ENCODE data around the gene SELENOI. TPM values are rescaled to one million over a fixed set of nuclear protein-coding genes. Genes with fewer than 3 reads are reported as not detected.
A peak's percentile ranks its signal among the peaks of the same experiment; 100 is the strongest.
"Not testable (repeated sequence)": the region's sequence is repeated elsewhere in the genome, so short reads cannot be mapped to it uniquely, and the experiment has no call there.

Gene SELENOI
- total RNA-seq, 4 donors from 2014 or later = 13.5 to 22.2 (median 17.1) TPM

DNA sequence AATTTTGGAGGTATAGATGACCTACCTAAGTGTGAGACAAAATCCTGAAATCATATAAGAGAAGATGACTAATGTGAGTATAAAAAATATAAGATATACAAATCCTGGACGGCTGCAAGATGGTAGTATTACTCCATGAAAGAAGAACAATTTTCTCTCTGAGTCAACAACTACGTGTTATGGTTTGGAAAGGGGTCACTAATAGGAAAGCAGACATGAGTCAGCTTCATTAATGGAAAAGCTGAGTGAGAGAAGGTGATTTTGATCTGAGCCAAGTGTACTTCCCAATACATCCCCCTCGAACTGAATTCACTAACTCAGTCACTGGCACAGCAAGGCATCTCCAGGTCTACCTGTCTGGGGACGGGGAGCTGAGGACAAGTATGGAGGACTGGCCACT lies 20.1 kb upstream of the SELENOI start:
- TF ChIP-seq POLR2A (IDR thresholded peaks at IDR 0.05) (no peak), EP300 (IDR thresholded peaks at IDR 0.05) (no peak)
- TF ChIP-seq, protein P1, sequence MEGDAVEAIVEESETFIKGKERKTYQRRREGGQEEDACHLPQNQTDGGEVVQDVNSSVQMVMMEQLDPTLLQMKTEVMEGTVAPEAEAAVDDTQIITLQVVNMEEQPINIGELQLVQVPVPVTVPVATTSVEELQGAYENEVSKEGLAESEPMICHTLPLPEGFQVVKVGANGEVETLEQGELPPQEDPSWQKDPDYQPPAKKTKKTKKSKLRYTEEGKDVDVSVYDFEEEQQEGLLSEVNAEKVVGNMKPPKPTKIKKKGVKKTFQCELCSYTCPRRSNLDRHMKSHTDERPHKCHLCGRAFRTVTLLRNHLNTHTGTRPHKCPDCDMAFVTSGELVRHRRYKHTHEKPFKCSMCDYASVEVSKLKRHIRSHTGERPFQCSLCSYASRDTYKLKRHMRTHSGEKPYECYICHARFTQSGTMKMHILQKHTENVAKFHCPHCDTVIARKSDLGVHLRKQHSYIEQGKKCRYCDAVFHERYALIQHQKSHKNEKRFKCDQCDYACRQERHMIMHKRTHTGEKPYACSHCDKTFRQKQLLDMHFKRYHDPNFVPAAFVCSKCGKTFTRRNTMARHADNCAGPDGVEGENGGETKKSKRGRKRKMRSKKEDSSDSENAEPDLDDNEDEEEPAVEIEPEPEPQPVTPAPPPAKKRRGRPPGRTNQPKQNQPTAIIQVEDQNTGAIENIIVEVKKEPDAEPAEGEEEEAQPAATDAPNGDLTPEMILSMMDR (IDR thresholded peaks at IDR 0.05) = no peak
- Histone ChIP-seq H3K27ac (no peak overlapping the region), H3K36me3 (no peaks in the 10 kb centered on the region), H3K9me3 (no peaks in the 10 kb centered on the region), H3K4me1 (peaks cover 0 to 8% (median 2%) of the 10 kb centered on the region in 4 donors), H3K27me3 (no peaks in the 10 kb centered on the region), H3K4me3 (no peak overlapping the region)
- 58 to 69% methylated on average over 4 of the region's 4 CpGs for WGBS, 2 donors
- DNase-seq (ENCODE audit: low spot score in 2 of 2) = no peak

DNA sequence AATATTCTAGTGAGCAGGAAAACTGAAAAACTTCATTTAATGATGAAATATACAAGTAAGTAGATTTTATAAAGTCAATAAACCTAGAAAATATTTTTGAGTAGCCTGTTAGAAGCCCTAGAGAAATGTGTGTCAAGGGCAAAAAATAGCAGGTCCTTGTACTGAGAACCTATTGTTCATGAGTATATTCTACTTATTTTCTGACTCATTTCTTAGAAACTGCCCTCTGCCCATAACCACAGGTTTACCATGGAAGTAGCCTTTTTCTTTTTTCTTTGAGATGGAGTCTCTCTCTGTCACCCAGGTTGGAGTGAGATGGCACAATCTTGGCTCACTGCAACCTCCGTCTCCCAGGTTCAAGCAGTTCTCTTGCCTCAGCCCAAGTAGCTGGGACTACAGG lies 19.4 kb upstream of the SELENOI start:
- WGBS, 2 donors = 91 to 94% methylated on average over 1 of the region's 1 CpG
- DNase-seq (ENCODE audit: low spot score in 2 of 2) = no peak
- Histone ChIP-seq H3K27me3 (no peaks in the 10 kb centered on the region), H3K4me3 (no peak overlapping the region), H3K4me1 (peaks cover 0 to 8% (median 2%) of the 10 kb centered on the region in 4 donors), H3K27ac (no peak overlapping the region), H3K36me3 (no peaks in the 10 kb centered on the region), H3K9me3 (no peaks in the 10 kb centered on the region)
- TF ChIP-seq EP300 (IDR thresholded peaks at IDR 0.05) (no peak), POLR2A (IDR thresholded peaks at IDR 0.05) (no peak)
- TF ChIP-seq, protein P1 (IDR thresholded peaks at IDR 0.05) = no peak

DNA sequence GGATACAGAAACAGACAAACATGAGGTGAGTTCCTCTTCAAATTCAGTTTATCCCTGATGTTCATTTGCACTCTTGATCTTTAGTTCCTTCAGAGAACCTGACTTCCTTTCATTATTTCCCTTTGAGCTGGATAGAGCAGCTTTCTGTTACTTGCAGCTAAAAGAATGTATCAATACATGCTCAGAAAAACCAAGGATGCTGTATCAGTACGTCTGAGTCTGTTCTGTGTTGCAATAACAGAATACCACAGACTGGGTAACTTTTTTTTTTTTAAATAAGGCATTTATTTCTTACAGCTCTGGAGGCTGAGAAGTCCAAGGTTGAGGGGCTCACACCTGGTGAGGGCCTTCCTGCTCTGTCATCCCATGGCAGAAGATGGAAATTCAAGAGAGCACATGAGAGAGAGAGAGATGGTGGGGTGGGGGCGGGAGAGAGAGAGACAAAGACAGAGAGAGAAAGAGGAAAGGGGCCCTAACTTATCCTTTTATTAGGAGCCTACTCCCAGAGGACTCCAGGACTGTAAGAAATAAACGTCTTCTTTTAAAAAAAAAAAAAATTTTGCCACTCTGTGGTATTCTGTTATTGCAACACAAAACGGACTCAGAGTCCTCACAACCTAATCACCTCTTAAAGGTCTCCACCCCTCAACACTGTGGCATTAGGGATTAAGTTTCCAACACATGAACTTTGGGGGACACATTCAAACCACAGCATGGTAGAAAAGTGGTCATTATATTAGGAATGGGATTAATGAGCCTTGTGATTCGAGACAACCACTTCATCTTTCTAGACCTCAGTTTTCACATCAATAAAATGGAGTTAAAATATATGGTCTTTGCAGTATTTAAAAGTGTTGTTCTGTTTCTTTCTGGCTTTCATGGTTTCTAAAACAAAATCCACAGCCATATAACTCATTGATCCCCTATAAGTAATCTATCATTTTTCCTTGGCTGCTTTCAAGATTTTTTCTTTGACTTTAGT lies 18.4 kb upstream of the SELENOI start:
- H3K4me3 ChIP-seq = no peak overlapping the region
- no peaks in the 10 kb centered on the region for H3K36me3 ChIP-seq
- TF ChIP-seq, protein P1 (IDR thresholded peaks at IDR 0.05) = no peak
- TF ChIP-seq EP300 (IDR thresholded peaks at IDR 0.05) (no peak), POLR2A (IDR thresholded peaks at IDR 0.05) (no peak)
- no peak overlapping the region for H3K27ac ChIP-seq
- 43 to 53% methylated on average over 5 of the region's 5 CpGs for WGBS, 2 donors
- no peaks in the 10 kb centered on the region for H3K9me3 ChIP-seq
- H3K27me3 ChIP-seq = no peaks in the 10 kb centered on the region
- H3K4me1 ChIP-seq = peaks cover 0 to 8% (median 2%) of the 10 kb centered on the region in 4 donors
- DNase-seq (ENCODE audit: low spot score in 2 of 2) = no peak

DNA sequence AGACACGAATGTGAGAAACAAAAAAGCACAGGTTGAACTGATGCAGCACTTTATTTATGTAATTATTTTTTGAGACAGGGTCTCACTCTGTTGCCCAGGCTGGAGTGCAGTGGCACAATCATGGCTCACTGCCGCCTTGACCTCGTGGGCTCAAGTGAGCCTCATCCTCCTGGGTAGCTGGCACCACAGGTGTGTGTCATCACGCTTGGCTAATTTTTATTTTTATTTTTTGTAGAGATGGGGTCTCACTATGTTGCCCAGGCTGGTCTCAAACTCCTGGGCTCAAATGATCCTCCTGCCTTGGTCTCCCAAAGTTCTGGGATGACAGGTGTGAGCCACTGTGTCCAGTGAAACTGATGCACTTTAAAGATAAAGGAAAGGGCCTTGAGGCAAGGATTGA lies 16.9 kb upstream of the SELENOI start:
- not testable (repeated sequence) for H3K27ac ChIP-seq; H3K4me1 ChIP-seq; DNase-seq (ENCODE audit: low spot score in 2 of 2); H3K4me3 ChIP-seq; H3K27me3 ChIP-seq; H3K9me3 ChIP-seq; H3K36me3 ChIP-seq
- WGBS, 2 donors = 92 to 100% methylated on average over 4 of the region's 4 CpGs

DNA sequence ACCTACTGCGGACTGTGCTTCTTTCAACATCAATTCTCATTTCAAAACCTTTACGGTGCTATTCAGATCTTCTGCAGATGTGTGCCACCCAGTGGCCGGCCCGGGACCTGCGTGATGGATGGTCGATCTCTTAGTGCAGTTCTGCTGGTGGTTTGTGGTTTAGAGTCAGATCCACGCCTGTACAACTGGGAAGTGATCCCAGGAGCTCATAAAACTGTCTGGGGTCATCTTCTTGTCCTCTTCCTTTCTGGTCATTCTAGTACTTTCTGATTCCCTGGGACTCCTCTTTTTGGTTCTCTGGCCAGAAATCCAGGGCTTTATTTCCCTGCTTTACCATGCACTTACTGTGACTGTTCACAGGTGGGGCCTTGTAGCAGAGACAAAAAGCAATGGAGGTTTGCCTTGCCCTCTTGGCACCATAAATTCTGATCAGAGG lies 15.8 kb upstream of the SELENOI start:
- Histone ChIP-seq H3K27me3 (no peaks in the 10 kb centered on the region), H3K4me1 (peaks cover 0 to 8% (median 2%) of the 10 kb centered on the region in 4 donors), H3K4me3 (no peak overlapping the region), H3K27ac (no peak overlapping the region), H3K36me3 (no peaks in the 10 kb centered on the region), H3K9me3 (no peaks in the 10 kb centered on the region)
- peak; percentile 91 to 97 for DNase-seq (ENCODE audit: low spot score in 2 of 2)
- TF ChIP-seq POLR2A (IDR thresholded peaks at IDR 0.05) (no peak), EP300 (IDR thresholded peaks at IDR 0.05) (peak in 1 of 2 donors; percentile 55)
- TF ChIP-seq, protein P1 (IDR thresholded peaks at IDR 0.05) = peak; percentile 81 to 91 (median 85)
- 1 to 3% methylated on average over 7 of the region's 7 CpGs for WGBS, 2 donors
